ENCODE data around the gene TRANK1. TPM values are rescaled to one million over a fixed set of nuclear protein-coding genes. Genes with fewer than 3 reads are reported as not detected.

TRANK1 gene
- total RNA-seq, 4 donors from 2014 or later = 2.5 to 4.8 (median 3.7) TPM

DNA sequence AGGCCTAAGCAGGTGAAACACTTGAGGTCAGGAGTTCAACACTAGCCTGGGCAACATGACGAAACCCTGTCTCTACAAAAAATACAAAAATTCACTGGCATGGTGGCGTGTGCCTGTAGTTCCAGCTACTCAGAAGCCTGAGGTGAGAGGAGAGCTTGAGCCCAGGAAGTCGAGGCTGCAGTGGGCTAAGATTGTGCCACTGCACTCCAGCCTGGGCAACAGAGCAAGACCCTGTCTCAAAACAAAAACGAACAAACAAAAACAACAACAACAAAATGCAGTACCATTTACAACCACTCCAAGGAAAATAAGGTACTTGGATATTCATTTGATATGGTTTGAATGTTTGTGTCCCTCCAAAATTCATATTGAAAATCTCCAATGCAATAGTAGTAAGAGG lies 15.6 kb upstream of the TRANK1 start:
- Histone ChIP-seq H3K27me3 (no peaks in the 10 kb centered on the region), H3K4me1 (peaks cover 23% of the 10 kb centered on the region), H3K9me3 (no peaks in the 10 kb centered on the region), H3K27ac (no peak overlapping the region), H3K4me3 (no peak overlapping the region), H3K36me3 (no peaks in the 10 kb centered on the region)
- 86% methylated on average over 4 of the region's 4 CpGs for WGBS
- DNase-seq (ENCODE audit: low spot score in 2 of 2) = no peak
- no peak for TF ChIP-seq POLR2AphosphoS5 (IDR thresholded peaks at IDR 0.05)
- TF ChIP-seq POLR2A (IDR thresholded peaks at IDR 0.05) = no peak
- no peak for TF ChIP-seq EP300 (IDR thresholded peaks at IDR 0.05)
- TF ChIP-seq, protein P1, sequence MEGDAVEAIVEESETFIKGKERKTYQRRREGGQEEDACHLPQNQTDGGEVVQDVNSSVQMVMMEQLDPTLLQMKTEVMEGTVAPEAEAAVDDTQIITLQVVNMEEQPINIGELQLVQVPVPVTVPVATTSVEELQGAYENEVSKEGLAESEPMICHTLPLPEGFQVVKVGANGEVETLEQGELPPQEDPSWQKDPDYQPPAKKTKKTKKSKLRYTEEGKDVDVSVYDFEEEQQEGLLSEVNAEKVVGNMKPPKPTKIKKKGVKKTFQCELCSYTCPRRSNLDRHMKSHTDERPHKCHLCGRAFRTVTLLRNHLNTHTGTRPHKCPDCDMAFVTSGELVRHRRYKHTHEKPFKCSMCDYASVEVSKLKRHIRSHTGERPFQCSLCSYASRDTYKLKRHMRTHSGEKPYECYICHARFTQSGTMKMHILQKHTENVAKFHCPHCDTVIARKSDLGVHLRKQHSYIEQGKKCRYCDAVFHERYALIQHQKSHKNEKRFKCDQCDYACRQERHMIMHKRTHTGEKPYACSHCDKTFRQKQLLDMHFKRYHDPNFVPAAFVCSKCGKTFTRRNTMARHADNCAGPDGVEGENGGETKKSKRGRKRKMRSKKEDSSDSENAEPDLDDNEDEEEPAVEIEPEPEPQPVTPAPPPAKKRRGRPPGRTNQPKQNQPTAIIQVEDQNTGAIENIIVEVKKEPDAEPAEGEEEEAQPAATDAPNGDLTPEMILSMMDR (IDR thresholded peaks at IDR 0.05) = no peak

- DNase-seq (ENCODE audit: low spot score in 2 of 2) = no peak
- H3K4me3 ChIP-seq = no peak overlapping the region
- no peaks in the 10 kb centered on the region for H3K27me3 ChIP-seq
- WGBS = 34% methylated on average over 2 of the region's 2 CpGs
- TF ChIP-seq EP300 (IDR thresholded peaks at IDR 0.05) = no peak
- no peak for TF ChIP-seq POLR2AphosphoS5 (IDR thresholded peaks at IDR 0.05)
- TF ChIP-seq POLR2A (IDR thresholded peaks at IDR 0.05) = no peak
- TF ChIP-seq, protein P1 (IDR thresholded peaks at IDR 0.05) = no peak
- H3K4me1 ChIP-seq = peaks cover 20% of the 10 kb centered on the region
- H3K27ac ChIP-seq = no peak overlapping the region
- H3K36me3 ChIP-seq = no peaks in the 10 kb centered on the region
- H3K9me3 ChIP-seq = no peaks in the 10 kb centered on the region
Measured at GRCh38 chr3:36959821-36960220, 15.0 kb upstream of the TRANK1 start.

DNA sequence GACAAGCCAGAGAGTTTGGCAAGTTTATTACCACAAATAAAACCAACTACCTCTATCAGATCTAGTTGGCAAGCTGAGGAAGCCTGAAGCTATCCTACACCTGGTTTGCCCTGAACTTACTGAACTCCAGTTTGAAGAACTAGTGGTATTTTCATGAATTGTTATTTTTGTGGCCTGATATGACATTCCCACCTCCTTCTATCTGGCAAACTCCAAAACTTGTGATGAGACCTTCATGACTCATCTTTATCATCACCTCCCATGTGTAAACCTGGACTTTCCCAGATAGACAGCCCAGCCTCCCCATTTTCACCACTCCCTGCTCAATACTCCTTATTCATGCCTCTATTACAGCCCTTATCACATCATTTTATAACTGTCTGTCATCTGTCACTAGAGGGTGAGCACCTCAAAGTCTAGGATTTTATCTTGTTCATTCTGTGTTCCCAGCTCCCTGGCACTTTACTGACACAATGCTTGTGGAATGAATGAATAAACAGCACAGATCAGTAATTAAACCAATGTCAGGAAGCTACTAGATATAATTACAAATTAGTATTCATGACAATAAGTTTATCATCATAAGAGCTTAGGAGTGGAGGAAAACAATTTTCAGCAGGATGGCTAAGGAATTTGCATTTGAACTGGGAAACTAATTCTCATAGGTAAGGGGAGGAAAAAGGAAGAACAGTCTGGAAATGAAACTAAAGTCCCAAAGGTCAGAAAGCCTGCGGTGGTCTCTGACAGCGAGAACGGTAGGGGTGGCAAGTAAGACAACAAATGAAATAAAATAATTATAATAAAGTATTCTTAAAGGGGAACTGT lies 13.2 kb upstream of the TRANK1 start:
- Histone ChIP-seq H3K27me3 (no peaks in the 10 kb centered on the region), H3K27ac (no peak overlapping the region), H3K4me1 (peaks cover 20% of the 10 kb centered on the region), H3K4me3 (no peak overlapping the region), H3K36me3 (no peaks in the 10 kb centered on the region), H3K9me3 (no peaks in the 10 kb centered on the region)
- no peak for DNase-seq (ENCODE audit: low spot score in 2 of 2)
- no peak for TF ChIP-seq EP300 (IDR thresholded peaks at IDR 0.05)
- TF ChIP-seq POLR2A (IDR thresholded peaks at IDR 0.05) = no peak
- no peak for TF ChIP-seq POLR2AphosphoS5 (IDR thresholded peaks at IDR 0.05)
- TF ChIP-seq, protein P1 (IDR thresholded peaks at IDR 0.05) = no peak
- 41% methylated on average over 3 of the region's 3 CpGs for WGBS

DNA sequence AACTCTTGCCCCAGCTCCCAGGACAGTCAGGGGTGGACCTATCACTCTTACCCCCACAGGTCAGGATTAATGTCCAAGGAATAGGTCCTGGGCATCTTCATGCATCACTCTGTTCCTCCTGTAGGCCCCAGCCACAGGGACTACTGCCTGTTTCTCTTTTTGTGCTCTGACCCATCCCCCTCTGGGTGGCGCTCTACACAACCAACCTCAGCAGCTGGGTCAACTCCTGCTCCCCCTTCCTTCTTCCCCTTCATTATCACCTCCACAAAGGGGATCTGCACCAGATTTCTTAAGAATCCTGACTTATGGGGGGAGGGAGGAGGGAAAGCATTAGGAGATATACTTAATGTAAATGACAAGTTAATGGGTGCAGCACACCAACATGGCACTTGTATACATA lies 12.2 kb upstream of the TRANK1 start:
- DNase-seq (ENCODE audit: low spot score in 2 of 2) = no peak
- Histone ChIP-seq H3K36me3 (no peaks in the 10 kb centered on the region), H3K27me3 (no peaks in the 10 kb centered on the region), H3K4me1 (peaks cover 20% of the 10 kb centered on the region), H3K9me3 (no peaks in the 10 kb centered on the region), H3K4me3 (no peak overlapping the region), H3K27ac (no peak overlapping the region)
- 92% methylated on average over 1 of the region's 1 CpG for WGBS
- TF ChIP-seq EP300 (IDR thresholded peaks at IDR 0.05) = no peak
- TF ChIP-seq POLR2A (IDR thresholded peaks at IDR 0.05) = no peak
- no peak for TF ChIP-seq POLR2AphosphoS5 (IDR thresholded peaks at IDR 0.05)
- TF ChIP-seq, protein P1 (IDR thresholded peaks at IDR 0.05) = no peak

DNA sequence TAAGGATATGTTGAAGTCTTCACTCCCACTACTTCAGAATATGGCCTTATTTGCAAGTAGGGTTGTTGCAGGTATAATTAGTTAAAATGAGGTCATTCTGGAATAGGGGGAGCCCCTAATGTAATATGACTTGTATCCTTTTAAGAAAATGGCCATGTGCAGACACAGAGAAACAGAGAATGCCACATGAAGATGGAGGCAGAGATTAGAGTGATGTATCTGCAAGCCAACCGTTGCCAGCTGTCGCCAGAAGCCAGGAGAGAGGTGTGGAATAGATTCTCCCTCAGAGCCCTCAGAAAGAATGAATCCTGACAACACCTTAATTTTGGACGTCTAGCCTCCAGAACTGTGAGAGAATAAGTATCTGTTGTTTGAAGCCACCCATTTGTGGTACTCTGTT lies 11.3 kb upstream of the TRANK1 start:
- no peak for DNase-seq (ENCODE audit: low spot score in 2 of 2)
- H3K27ac ChIP-seq = no peak overlapping the region
- H3K27me3 ChIP-seq = no peaks in the 10 kb centered on the region
- 91% methylated on average over 3 of the region's 3 CpGs for WGBS
- TF ChIP-seq, protein P1 (IDR thresholded peaks at IDR 0.05) = no peak
- TF ChIP-seq POLR2AphosphoS5 (IDR thresholded peaks at IDR 0.05) = no peak
- no peak for TF ChIP-seq EP300 (IDR thresholded peaks at IDR 0.05)
- TF ChIP-seq POLR2A (IDR thresholded peaks at IDR 0.05) = no peak
- no peak overlapping the region for H3K4me3 ChIP-seq
- H3K36me3 ChIP-seq = no peaks in the 10 kb centered on the region
- H3K4me1 ChIP-seq = peaks cover 20% of the 10 kb centered on the region
- H3K9me3 ChIP-seq = no peaks in the 10 kb centered on the region

All from suprapubic skin (tissue), 4 donors.